OCI-LY1 (cell line): ENCODE results near the gene GPRC5B.

Experiments
- H2AFZ ChIP-seq: fragments of 200-600 bp; sonication (generic), shearing (Covaris generic); 2 replicates; pipeline ENCODE4 v1.6.0; 2014; ENCODE audit warnings: antibody characterized with exemption, mild to moderate bottlenecking, low read length
- H3F3A ChIP-seq: fragments of 200-600 bp; sonication (generic), shearing (Covaris generic); 2 replicates; pipeline ENCODE4 v1.6.0; 2014; ENCODE audit warnings: mild to moderate bottlenecking, antibody characterized with exemption, low read length, moderate library complexity; ENCODE audit not compliant: insufficient read depth
- H3K27ac ChIP-seq: fragments of 200-600 bp; sonication (generic); 2 replicates; pipeline ENCODE4 v1.5.1; 2014; ENCODE audit warnings: low read length, mixed run types, mild to moderate bottlenecking, low read depth; ENCODE audit not compliant: poor library complexity, severe bottlenecking
- H3K27me3 ChIP-seq: fragments of 200-600 bp; sonication (generic); 2 replicates; pipeline ENCODE4 v1.6.0; 2014; ENCODE audit warnings: antibody characterized with exemption, mild to moderate bottlenecking, low read length, moderate library complexity; ENCODE audit not compliant: insufficient read depth
- H3K36me3 ChIP-seq: fragments of 200-600 bp; sonication (generic); 2 replicates; pipeline ENCODE4 v1.6.1; 2014; ENCODE audit warnings: mild to moderate bottlenecking, antibody characterized with exemption, low read length, moderate library complexity, mixed read lengths; ENCODE audit not compliant: insufficient read depth
- H3K4me1 ChIP-seq: fragments of 200-600 bp; sonication (generic); 2 replicates; pipeline ENCODE4 v1.5.1; 2014; ENCODE audit warnings: mild to moderate bottlenecking, low read length, moderate library complexity; ENCODE audit not compliant: insufficient read depth, severe bottlenecking
- H3K4me2 ChIP-seq: fragments of 200-600 bp; sonication (generic), shearing (Covaris generic); 2 replicates; pipeline ENCODE4 v1.6.1; 2014; ENCODE audit warnings: low read length
- H3K4me3 ChIP-seq: fragments of 200-600 bp; sonication (generic); 2 replicates; pipeline ENCODE4 v1.5.1; 2014; ENCODE audit warnings: low read length, low read depth, mild to moderate bottlenecking, mixed read lengths; ENCODE audit not compliant: poor library complexity, severe bottlenecking
- H3K79me2 ChIP-seq: fragments of 200-600 bp; shearing (Covaris generic); 2 replicates; pipeline ENCODE4 v1.6.1; 2016; ENCODE audit warnings: mixed run types, low read length, mixed read lengths; ENCODE audit not compliant: insufficient read depth
- H3K9ac ChIP-seq: fragments of 200-600 bp; sonication (generic), shearing (Covaris generic); 2 replicates; pipeline ENCODE4 v1.6.1; 2014; ENCODE audit warnings: mild to moderate bottlenecking, low read length, mixed read lengths
- H3K9me2 ChIP-seq: fragments of 200-600 bp; sonication (generic), shearing (Covaris generic); 2 replicates; pipeline ENCODE4 v1.6.1; 2014; ENCODE audit warnings: low read depth, mild to moderate bottlenecking, low read length, mixed read lengths
- H3K9me3 ChIP-seq: fragments of 200-600 bp; shearing (Covaris generic); 2 replicates; pipeline ENCODE4 v1.6.1; 2014; ENCODE audit warnings: low read length, mixed read lengths
- H4K20me1 ChIP-seq: fragments of 200-600 bp; sonication (generic), shearing (Covaris generic); 2 replicates; pipeline ENCODE4 v1.6.0; 2016; ENCODE audit warnings: mild to moderate bottlenecking, low read length; ENCODE audit not compliant: insufficient read depth
- CTCF ChIP-seq: fragments of 200-600 bp; sonication (generic), shearing (Covaris generic); IDR thresholded peaks from 2 replicates; pipeline ENCODE4 v1.5.1; 2017; ENCODE audit warnings: mild to moderate bottlenecking, antibody characterized with exemption, low read length, moderate library complexity, mixed read lengths
- EZH2 ChIP-seq: fragments of 200-600 bp; sonication (generic), shearing (Covaris generic); IDR thresholded peaks from 2 replicates; pipeline ENCODE4 v1.8.0; 2017; ENCODE audit warnings: borderline replicate concordance, mixed run types, mild to moderate bottlenecking, antibody characterized with exemption, low read length, moderate library complexity, mixed read lengths

GPRC5B gene

DNA sequence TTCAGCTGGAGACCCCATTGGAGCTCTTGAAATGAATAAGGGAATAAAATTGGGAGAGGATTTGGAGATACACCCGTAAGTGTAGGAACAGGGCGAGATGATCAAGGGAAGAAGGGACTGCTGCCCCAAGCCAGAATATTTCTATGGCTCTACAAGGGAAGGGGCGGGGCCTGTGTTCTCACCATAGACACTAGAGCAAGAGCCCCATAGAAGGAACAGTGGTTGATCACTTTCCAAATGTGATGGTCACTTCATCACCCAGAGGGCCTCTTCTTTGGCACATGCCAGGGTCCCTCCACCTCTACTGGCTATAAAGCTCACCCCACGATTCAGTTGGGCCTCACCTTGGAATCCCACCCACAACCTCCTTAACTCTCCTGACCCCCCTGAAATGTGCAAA, 25.0 kb downstream of the GPRC5B start:
- no peaks in the 10 kb centered on the region for H3K79me2 ChIP-seq
- TF ChIP-seq CTCF (no peak), EZH2 (no peak)
- H4K20me1 ChIP-seq = no peaks in the 10 kb centered on the region
- H3K9ac ChIP-seq = no peak overlapping the region
- H3K4me2 ChIP-seq = no peak overlapping the region
- no peaks in the 10 kb centered on the region for H3F3A ChIP-seq
- no peaks in the 10 kb centered on the region for H3K36me3 ChIP-seq
- no peaks in the 10 kb centered on the region for H3K9me3 ChIP-seq
- H3K4me1 ChIP-seq = no peaks in the 10 kb centered on the region
- no peak overlapping the region for H2AFZ ChIP-seq
- H3K27ac ChIP-seq = no peak overlapping the region
- no peaks in the 10 kb centered on the region for H3K9me2 ChIP-seq
- H3K27me3 ChIP-seq = no peaks in the 10 kb centered on the region
- H3K4me3 ChIP-seq = no peak overlapping the region

GRCh38 chr16:19859166-19859565, 25.5 kb downstream of the GPRC5B start:
- Histone ChIP-seq H4K20me1 (no peaks in the 10 kb centered on the region), H3K4me2 (no peak overlapping the region), H2AFZ (no peak overlapping the region), H3K27ac (no peak overlapping the region), H3K79me2 (no peaks in the 10 kb centered on the region), H3F3A (no peaks in the 10 kb centered on the region), H3K36me3 (no peaks in the 10 kb centered on the region), H3K4me3 (no peak overlapping the region), H3K4me1 (no peaks in the 10 kb centered on the region), H3K9me2 (no peaks in the 10 kb centered on the region), H3K9ac (no peak overlapping the region), H3K27me3 (no peaks in the 10 kb centered on the region), H3K9me3 (no peaks in the 10 kb centered on the region)
- TF ChIP-seq CTCF (no peak), EZH2 (no peak)

DNA sequence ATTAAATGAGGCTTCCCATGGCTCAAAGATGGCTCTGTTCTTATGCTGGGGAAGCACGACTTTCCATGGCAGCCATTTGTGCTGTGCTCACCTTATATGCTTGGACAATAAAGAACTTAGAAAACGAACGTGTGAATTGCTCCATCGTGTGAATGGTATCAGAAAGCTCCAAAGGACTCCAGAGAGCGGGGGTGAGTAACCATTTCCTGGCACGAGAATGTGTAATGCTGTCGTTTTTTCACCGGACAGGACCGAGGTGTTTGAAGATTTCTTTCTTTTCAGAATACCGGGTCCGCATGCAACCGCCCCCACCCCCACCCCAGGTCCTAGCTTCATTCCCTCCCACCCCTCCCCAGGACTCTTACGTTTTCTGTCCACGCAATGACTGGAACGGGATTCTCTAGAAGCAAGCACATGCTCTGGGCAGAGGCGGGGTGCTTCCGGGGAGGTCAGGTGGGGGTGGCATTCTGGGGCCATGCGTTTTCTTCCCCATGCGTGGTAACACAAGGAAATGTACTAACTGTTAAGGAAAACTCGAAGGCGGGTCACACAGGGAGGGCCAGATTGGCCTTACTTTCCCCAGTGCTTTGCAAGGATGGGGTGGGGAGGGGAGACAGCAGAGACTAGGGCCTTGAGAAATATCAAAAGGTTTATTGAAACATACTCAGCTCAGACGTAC, 26.2 kb downstream of the GPRC5B start:
- Histone ChIP-seq H3K4me1 (no peaks in the 10 kb centered on the region), H3K36me3 (no peaks in the 10 kb centered on the region), H4K20me1 (no peaks in the 10 kb centered on the region), H3K9me2 (no peaks in the 10 kb centered on the region), H3K79me2 (no peaks in the 10 kb centered on the region), H3K9me3 (no peaks in the 10 kb centered on the region), H3F3A (no peaks in the 10 kb centered on the region), H3K27me3 (no peaks in the 10 kb centered on the region), H3K9ac (no peak overlapping the region), H3K4me2 (no peak overlapping the region), H2AFZ (no peak overlapping the region), H3K27ac (no peak overlapping the region), H3K4me3 (no peak overlapping the region)
- no peak for TF ChIP-seq CTCF
- no peak for TF ChIP-seq EZH2
